CD14-positive monocyte (primary cell): Measurements from ENCODE around the gene DPH1. TPM values are rescaled to one million over a fixed set of nuclear protein-coding genes. Genes with fewer than 3 reads are reported as not detected.

Source experiments
- DNase-seq, 3 donors: peaks; one replicate each; pipeline ENCODE4 v3.0.0-alpha.2; 2011 to 2022
- H2AFZ ChIP-seq: 2 replicates; pipeline ENCODE4 v1.6.0; 2012; ENCODE audit warnings: mild to moderate bottlenecking, low read depth, low read length, inconsistent platforms; ENCODE audit not compliant: insufficient read depth, poor library complexity, severe bottlenecking
- H3K27ac ChIP-seq, 2 donors: 1 replicate in 1 of 2; 2 replicates in 1 of 2; pipeline ENCODE4 v1.5.1; 2012 to 2013; ENCODE audit warnings: low read length in 2 of 2, control low read depth in 1 of 2, inconsistent platforms in 1 of 2, low read depth in 1 of 2, mild to moderate bottlenecking in 1 of 2
- H3K27me3 ChIP-seq, 2 donors: one replicate each; pipeline versions ENCODE4 v1.6.0 to v1.6.1; 2011 to 2013; ENCODE audit warnings: low read length in 2 of 2; ENCODE audit not compliant: control insufficient read depth in 2 of 2, insufficient read depth in 2 of 2
- H3K36me3 ChIP-seq, 2 donors: replicated peaks in 1 of 2; 1 replicate in 1 of 2; 2 replicates in 1 of 2; pipeline versions ENCODE4 v1.5.1 to v1.6.1; 2012 to 2013; ENCODE audit warnings: low read length in 2 of 2, control low read depth in 1 of 2, inconsistent platforms in 1 of 2, mild to moderate bottlenecking in 1 of 2; ENCODE audit not compliant: insufficient read depth in 2 of 2, control insufficient read depth in 1 of 2
- H3K4me1 ChIP-seq, 2 donors: 1 replicate in 1 of 2; 2 replicates in 1 of 2; pipeline versions ENCODE4 v1.5.1 to v1.6.1; 2012 to 2013; ENCODE audit warnings: low read length in 2 of 2, control low read depth in 1 of 2, inconsistent platforms in 1 of 2, mild to moderate bottlenecking in 1 of 2, moderate library complexity in 1 of 2; ENCODE audit not compliant: insufficient read depth in 2 of 2, control insufficient read depth in 1 of 2
- H3K4me2 ChIP-seq: replicated peaks from 2 replicates; pipeline ENCODE3; 2012; ENCODE audit warnings: low read length, moderate library complexity, mild to moderate bottlenecking; ENCODE audit not compliant: poor library complexity, severe bottlenecking; ENCODE audit errors: extremely low read depth
- H3K4me3 ChIP-seq, 3 experiments: fragments of 200-600 bp in 1 of 3; sonication (generic) in 1 of 3; replicated peaks in 1 of 3; 1 replicate in 2 of 3; 2 replicates in 1 of 3; pipeline ENCODE4 v1.5.1; 2011 to 2013; ENCODE audit warnings: low read length in 3 of 3, mild to moderate bottlenecking in 3 of 3, control low read depth in 2 of 3, low read depth in 2 of 3, inconsistent platforms in 1 of 3, moderate library complexity in 1 of 3
- H3K79me2 ChIP-seq: 2 replicates; pipeline ENCODE4 v1.6.0; 2012; ENCODE audit warnings: mild to moderate bottlenecking, control low read depth, inconsistent platforms, low read length, moderate library complexity; ENCODE audit not compliant: insufficient read depth
- H3K9ac ChIP-seq: 2 replicates; pipeline ENCODE4 v1.6.0; 2017; ENCODE audit warnings: low read length, mild to moderate bottlenecking; ENCODE audit not compliant: insufficient read depth, poor library complexity, severe bottlenecking
- H3K9me3 ChIP-seq, 2 donors: replicated peaks in 1 of 2; 1 replicate in 1 of 2; 2 replicates in 1 of 2; pipeline versions ENCODE4 v1.5.1 to v1.6.1; 2012 to 2013; ENCODE audit warnings: low read length in 2 of 2, control low read depth in 1 of 2; ENCODE audit not compliant: control insufficient read depth in 1 of 2, insufficient read depth in 1 of 2
- H4K20me1 ChIP-seq: 2 replicates; pipeline ENCODE4 v1.6.0; 2012; ENCODE audit warnings: mild to moderate bottlenecking, low read length, control low read depth, moderate library complexity; ENCODE audit not compliant: insufficient read depth
- H3K27ac Mint-ChIP-seq, 7 donors: one replicate each; pipeline ENCODE4 v1.8.0; 2020; ENCODE audit warnings: mild to moderate bottlenecking in 7 of 7, mixed read lengths in 7 of 7, moderate library complexity in 6 of 7, inconsistent platforms in 2 of 7
- H3K27me3 Mint-ChIP-seq, 3 donors: one replicate each; pipeline ENCODE4 v1.8.0; 2021 to 2022; ENCODE audit warnings: low read depth in 3 of 3, mild to moderate bottlenecking in 3 of 3, mixed read lengths in 3 of 3, moderate library complexity in 3 of 3, inconsistent platforms in 1 of 3
- H3K36me3 Mint-ChIP-seq, 2 donors: one replicate each; pipeline ENCODE4 v1.8.0; 2020; ENCODE audit warnings: mixed read lengths in 2 of 2, inconsistent platforms in 1 of 2, mild to moderate bottlenecking in 1 of 2
- H3K4me1 Mint-ChIP-seq: one replicate; pipeline ENCODE4 v1.8.0; 2020; ENCODE audit warnings: mild to moderate bottlenecking, mixed read lengths
- H3K4me3 Mint-ChIP-seq, 2 donors: one replicate each; pipeline ENCODE4 v1.8.0; 2020; ENCODE audit warnings: mild to moderate bottlenecking in 2 of 2, mixed read lengths in 2 of 2, moderate library complexity in 1 of 2
- H3K9me3 Mint-ChIP-seq, 7 donors: one replicate each; pipeline ENCODE4 v1.8.0; 2020 to 2022; ENCODE audit warnings: mixed read lengths in 7 of 7, mild to moderate bottlenecking in 6 of 7, moderate library complexity in 6 of 7, inconsistent platforms in 2 of 7
- WGBS: methylation state at CpG from one replicate; pipeline ENCODE4 v1.1.5; 2013; ENCODE audit warnings: missing lambda C conversion rate; ENCODE audit not compliant: insufficient coverage; 5-methylcytosine and 5-hydroxymethylcytosine counted together
- intact Hi-C, 2 donors: fragments of 100-400 bp; cut with micrococcal nuclease; formaldehyde crosslinking; loops; one replicate each; pipeline versions ENCODE4 v1.15.0 to v1.15.1; 2023
- polyA plus RNA-seq, 3 donors: library from polyadenylated mRNA; depleted of rRNA in 1 of 3; unstranded in 2 of 3; stranded (reverse) in 1 of 3; fragments of 300-500 nt in 2 of 3; fragments of >200 nt in 1 of 3; fragmentation: Illumina TruSeq in 2 of 3; gene quantifications; 1 replicate in 2 of 3; 2 replicates in 1 of 3; pipeline ENCODE4 v1.2.3, GENCODE V29; 2012 to 2021
- TF ChIP-seq, protein P1 (sequence below): fragments of 200-600 bp; IDR thresholded peaks from one replicate; pipeline ENCODE4 v1.8.0; 2022; ENCODE audit warnings: antibody characterized with exemption, mild to moderate bottlenecking

Gene DPH1
- polyA plus RNA-seq, 3 donors = 7.5 to 29.4 (median 9.3) TPM

DNA sequence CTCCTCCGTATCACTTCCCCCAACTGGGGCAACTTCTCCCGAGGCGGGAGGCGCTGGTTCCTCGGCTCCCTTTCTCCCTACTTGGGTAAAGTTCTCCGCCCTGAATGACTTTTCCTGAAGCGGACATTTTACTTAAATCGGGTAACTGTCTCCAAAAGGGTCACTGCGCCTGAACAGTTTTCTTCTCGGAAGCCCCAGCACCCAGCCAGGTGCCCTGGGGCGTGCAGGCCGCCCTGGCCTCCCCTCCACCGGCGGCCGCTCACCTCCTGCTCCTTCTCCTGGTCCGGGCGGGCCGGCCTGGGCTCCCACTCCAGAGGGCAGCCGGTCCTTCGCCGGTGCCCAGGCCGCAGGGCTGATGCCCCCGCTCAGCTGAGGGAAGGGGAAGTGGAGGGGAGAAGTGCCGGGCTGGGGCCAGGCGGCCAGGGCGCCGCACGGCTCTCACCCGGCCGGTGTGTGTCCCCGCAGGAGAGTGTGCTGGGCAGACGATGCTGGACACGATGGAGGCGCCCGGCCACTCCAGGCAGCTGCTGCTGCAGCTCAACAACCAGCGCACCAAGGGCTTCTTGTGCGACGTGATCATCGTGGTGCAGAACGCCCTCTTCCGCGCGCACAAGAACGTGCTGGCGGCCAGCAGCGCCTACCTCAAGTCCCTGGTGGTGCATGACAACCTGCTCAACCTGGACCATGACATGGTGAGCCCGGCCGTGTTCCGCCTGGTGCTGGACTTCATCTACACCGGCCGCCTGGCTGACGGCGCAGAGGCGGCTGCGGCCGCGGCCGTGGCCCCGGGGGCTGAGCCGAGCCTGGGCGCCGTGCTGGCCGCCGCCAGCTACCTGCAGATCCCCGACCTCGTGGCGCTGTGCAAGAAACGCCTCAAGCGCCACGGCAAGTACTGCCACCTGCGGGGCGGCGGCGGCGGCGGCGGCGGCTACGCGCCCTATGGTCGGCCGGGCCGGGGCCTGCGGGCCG is 26.5 kb downstream of the DPH1 start:
- no peak overlapping the region for H2AFZ ChIP-seq
- peaks cover 40 to 78% (median 44%) of the 10 kb centered on the region in 3 donors for H3K27me3 Mint-ChIP-seq
- peaks cover 0 to 3% of the 10 kb centered on the region in 2 donors for H3K9me3 ChIP-seq
- H3K27ac ChIP-seq = no peak overlapping the region
- H3K9me3 Mint-ChIP-seq = peaks cover 0 to 19% (median 7%) of the 10 kb centered on the region in 7 donors
- peaks cover 34 to 51% of the 10 kb centered on the region in 2 donors for H3K27me3 ChIP-seq
- H3K36me3 ChIP-seq = peaks cover 6 to 7% of the 10 kb centered on the region in 2 donors
- 2% methylated on average over 83 of the region's 85 CpGs for WGBS
- peak overlapping the region; percentile 53 for H3K9ac ChIP-seq
- H4K20me1 ChIP-seq = peaks cover 14% of the 10 kb centered on the region
- TF ChIP-seq, protein P1, sequence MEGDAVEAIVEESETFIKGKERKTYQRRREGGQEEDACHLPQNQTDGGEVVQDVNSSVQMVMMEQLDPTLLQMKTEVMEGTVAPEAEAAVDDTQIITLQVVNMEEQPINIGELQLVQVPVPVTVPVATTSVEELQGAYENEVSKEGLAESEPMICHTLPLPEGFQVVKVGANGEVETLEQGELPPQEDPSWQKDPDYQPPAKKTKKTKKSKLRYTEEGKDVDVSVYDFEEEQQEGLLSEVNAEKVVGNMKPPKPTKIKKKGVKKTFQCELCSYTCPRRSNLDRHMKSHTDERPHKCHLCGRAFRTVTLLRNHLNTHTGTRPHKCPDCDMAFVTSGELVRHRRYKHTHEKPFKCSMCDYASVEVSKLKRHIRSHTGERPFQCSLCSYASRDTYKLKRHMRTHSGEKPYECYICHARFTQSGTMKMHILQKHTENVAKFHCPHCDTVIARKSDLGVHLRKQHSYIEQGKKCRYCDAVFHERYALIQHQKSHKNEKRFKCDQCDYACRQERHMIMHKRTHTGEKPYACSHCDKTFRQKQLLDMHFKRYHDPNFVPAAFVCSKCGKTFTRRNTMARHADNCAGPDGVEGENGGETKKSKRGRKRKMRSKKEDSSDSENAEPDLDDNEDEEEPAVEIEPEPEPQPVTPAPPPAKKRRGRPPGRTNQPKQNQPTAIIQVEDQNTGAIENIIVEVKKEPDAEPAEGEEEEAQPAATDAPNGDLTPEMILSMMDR = no peak
- H3K79me2 ChIP-seq = no peaks in the 10 kb centered on the region
- peaks cover 43% of the 10 kb centered on the region for H3K4me1 Mint-ChIP-seq
- peak overlapping the region; percentile 85 for H3K4me2 ChIP-seq
- peaks cover 43 to 79% of the 10 kb centered on the region in 2 donors for H3K4me1 ChIP-seq
- peaks cover 13 to 15% of the 10 kb centered on the region in 2 donors for H3K36me3 Mint-ChIP-seq
- peak overlapping the region in 2 of 7 donors; percentile 6 to 30 for H3K27ac Mint-ChIP-seq
- DNase-seq = peak; percentile 60 to 67 (median 63)
- H3K4me3 Mint-ChIP-seq = peak overlapping the region; percentile 77 to 85
- H3K4me3 ChIP-seq = peak overlapping the region; percentile 24 to 76 (median 47)
- intact Hi-C loops = loop anchor here (5.0 to 10.0 kb wide), 3 partner anchors 66 to 101 kb away; no protein-coding TSS in a partner anchor

GRCh38 chr17:2057175-2057759 is 27.3 kb downstream of the DPH1 start:
- peaks cover 7 to 12% of the 10 kb centered on the region in 2 donors for H3K36me3 ChIP-seq
- peaks cover 0 to 13% (median 5%) of the 10 kb centered on the region in 7 donors for H3K9me3 Mint-ChIP-seq
- peak overlapping the region in 1 of 3 experiments; percentile 76 for H3K4me3 ChIP-seq
- peaks cover 16 to 23% of the 10 kb centered on the region in 2 donors for H3K36me3 Mint-ChIP-seq
- peak overlapping the region; percentile 85 for H3K4me2 ChIP-seq
- WGBS = 5% methylated on average over 81 of the region's 81 CpGs
- no peak overlapping the region for H3K27ac ChIP-seq
- no peak for DNase-seq
- peaks cover 14% of the 10 kb centered on the region for H4K20me1 ChIP-seq
- TF ChIP-seq, protein P1 = no peak
- H3K9me3 ChIP-seq = peaks cover 0 to 3% of the 10 kb centered on the region in 2 donors
- no peak overlapping the region for H2AFZ ChIP-seq
- peaks cover 32 to 75% (median 39%) of the 10 kb centered on the region in 3 donors for H3K27me3 Mint-ChIP-seq
- peaks cover 28 to 43% of the 10 kb centered on the region in 2 donors for H3K27me3 ChIP-seq
- H3K4me1 ChIP-seq = peaks cover 43 to 76% of the 10 kb centered on the region in 2 donors
- peak overlapping the region; percentile 53 for H3K9ac ChIP-seq
- no peaks in the 10 kb centered on the region for H3K79me2 ChIP-seq
- H3K4me3 Mint-ChIP-seq = no peak overlapping the region
- peaks cover 36% of the 10 kb centered on the region for H3K4me1 Mint-ChIP-seq
- intact Hi-C loops = loop anchor here (5.0 to 10.0 kb wide), 3 partner anchors 65 to 100 kb away; no protein-coding TSS in a partner anchor
- H3K27ac Mint-ChIP-seq = no peak overlapping the region
